IPS-NIHi7 (cell line): Measurements from ENCODE around the gene ANKRD9.
"Not testable (repeated sequence)": the region's sequence is repeated elsewhere in the genome, so short reads cannot be mapped to it uniquely, and the experiment has no call there.

Experiments
- DNase-seq: peaks from one replicate; pipeline ENCODE4 v3.0.0; 2012; ENCODE audit warnings: mixed read lengths; ENCODE audit errors: extremely low spot score

Gene ANKRD9

GRCh38 chr14:102509746-102510615 is at the start of gene ANKRD9:
Gene ANKRD9 (minus strand): TSS chr14:102509776. CDS start chr14:102507889, 1,887 bp downstream.
- DNase-seq: peak; percentile 98

- no peak for DNase-seq
Observed at GRCh38 chr14:102558556-102558955, 49.0 kb upstream of the ANKRD9 start.

DNA sequence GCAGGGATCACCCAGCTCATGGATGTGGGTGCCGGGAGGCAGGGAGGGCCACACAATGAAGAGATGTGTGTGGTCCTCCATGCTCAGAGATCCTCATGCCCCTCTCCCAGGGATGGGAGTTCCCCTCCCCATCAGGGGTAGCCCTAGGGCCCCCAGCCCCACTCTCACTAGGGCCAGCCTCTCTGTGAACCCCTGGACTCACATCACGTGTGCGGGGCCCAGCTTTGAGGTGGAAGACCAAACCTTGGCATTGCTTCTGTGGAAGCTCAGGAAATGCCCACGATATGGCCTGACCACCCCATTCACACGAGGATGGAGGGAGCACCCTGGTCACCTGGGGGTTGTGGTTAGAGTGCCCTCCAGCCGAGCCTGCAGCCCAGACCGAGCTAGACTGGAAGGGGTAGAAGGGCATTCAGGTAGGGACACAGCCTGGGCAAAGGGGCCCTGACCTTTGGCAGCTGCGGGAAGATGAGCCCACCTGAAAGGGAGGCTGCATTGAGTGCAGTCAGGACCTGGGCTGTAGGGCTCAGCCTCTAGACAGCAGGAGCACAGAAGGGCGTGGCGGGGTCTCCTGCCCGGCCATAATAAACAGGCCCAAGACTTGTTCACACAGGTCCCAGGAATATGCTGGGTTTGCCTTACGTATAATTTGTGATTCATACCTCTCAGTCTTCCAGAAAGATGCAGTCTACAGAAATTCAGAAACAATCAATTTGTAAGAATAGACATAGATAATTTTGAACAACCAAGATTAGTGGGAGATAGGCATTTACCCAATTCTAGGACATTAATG is 48.1 kb upstream of the ANKRD9 start:
- DNase-seq: no peak

DNA sequence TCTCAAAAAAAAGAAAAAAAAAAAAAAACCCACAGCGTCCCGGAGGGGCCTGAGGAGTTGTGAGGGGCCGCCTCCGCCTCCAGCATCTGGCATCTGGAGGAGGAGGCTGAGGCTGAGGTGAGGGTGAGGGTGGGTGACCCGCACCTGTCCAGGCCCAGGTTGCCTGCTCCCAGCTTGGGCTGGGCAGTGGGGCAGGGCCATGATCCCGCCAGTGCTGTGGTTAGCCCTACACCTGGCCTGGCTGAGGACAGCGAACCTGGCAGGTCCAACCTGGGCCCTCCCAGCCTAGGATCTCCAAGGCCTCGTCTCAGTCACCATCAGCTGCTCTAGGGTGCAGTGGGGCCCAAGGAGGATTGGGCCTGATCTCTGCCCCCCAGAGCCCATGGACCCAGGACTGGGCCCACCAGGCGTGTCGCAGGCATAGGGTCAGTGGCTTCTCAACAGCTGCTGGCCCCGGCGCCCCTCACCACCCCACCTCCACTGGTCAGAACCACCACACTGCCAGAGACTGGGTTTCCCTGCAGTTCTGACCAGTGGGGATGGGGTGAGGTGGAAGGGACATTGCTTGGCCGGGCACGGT is 46.6 kb upstream of the ANKRD9 start:
- no peak for DNase-seq

DNA sequence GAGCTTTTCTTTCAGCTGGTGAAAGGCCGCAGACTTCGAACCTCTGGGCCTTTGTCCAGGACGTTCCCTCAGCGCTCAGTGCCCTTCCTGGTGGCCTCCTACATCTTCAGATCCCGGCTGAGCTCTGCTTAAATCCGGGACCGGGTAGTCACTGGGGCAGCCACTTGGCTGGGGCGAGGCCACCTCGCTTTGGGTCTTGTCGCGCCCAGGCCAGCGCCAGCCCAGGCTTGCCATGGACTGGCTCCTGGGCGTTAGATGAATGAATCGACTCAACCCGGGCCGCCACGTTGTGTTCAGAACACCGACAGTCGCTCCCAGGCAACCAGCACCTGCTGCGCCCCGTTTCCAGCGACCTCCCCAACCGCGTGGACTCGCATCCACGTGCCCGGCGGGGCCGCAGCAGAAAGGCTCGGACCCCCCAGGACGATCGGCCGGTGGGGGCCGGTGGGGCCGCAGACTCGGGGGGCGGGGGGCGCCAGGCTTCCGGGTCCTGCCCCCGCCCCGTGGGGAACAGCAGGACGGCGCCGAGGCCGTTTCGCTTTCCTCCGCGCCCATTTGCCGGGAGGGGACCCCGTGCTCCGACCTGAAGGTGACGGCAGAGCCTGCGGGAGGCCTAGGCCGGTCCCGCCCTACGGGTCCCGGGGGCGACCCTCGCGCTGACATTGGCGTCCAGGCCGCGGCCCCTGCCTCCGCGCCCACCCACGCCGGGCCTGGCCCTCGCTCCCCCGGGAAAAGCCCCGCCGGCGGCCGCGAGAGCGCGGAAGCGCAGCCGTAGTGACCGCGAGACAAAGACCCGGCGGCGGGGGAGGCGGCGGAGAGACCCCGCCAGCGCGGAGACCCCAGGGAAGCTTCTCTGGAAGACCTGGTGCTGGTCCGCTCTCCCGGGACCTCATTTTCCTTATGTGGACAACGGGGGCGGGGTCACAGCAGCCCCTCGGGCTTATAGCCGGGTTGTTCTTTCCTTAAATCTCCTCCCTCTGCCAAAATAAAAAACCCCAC is 45.5 kb upstream of the ANKRD9 start:
- DNase-seq: peak; percentile 84

DNA sequence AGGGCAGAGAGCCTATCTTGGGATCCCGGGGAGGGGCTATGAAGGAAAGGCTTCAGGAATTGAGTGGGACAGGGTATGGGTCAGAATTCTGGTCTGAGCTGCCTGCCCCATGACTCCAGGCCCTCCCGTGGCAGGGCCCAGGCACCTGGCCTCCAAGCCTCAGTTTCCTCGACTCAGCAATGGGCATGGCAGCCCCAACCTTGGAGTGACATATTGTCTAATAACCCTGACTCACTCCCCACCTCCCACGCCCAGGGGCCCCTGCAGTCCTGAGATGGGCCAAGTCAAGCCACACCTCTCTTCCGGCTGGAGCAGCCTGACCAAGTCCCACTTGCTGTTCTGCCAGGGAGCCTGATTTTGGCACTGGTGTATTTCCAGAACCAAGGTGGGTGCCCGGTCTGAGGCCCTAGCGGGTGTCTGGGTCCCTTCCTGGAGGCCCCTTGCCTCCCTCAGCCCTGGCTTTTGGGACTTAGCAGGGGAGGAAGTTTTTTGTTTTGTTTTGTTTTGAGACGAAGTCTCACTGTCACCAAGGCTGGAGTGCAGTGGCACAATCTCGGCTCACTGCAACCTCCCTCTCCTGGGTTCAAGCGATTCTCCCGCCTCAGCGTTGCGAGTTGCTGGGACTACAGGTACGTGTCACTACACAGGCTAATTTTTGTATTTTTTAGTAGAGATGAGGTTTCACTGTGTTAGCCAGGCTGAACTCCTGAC is 42.6 kb upstream of the ANKRD9 start:
- no peak for DNase-seq

- DNase-seq: not testable (repeated sequence)
Observed at GRCh38 chr14:102550927-102551401, 41.4 kb upstream of the ANKRD9 start.

- DNase-seq: no peak
Observed at GRCh38 chr14:102548616-102549240, 39.2 kb upstream of the ANKRD9 start.

GRCh38 chr14:102545461-102546265 is 36.1 kb upstream of the ANKRD9 start:
- peak; percentile 54 for DNase-seq

GRCh38 chr14:102544747-102545460 is 35.3 kb upstream of the ANKRD9 start:
- DNase-seq: no peak

GRCh38 chr14:102544046-102544746 is 34.6 kb upstream of the ANKRD9 start:
- DNase-seq: no peak

GRCh38 chr14:102541771-102542170 is 32.2 kb upstream of the ANKRD9 start:
- no peak for DNase-seq

GRCh38 chr14:102541029-102541491 is 31.5 kb upstream of the ANKRD9 start:
- DNase-seq: not testable (repeated sequence)

DNA sequence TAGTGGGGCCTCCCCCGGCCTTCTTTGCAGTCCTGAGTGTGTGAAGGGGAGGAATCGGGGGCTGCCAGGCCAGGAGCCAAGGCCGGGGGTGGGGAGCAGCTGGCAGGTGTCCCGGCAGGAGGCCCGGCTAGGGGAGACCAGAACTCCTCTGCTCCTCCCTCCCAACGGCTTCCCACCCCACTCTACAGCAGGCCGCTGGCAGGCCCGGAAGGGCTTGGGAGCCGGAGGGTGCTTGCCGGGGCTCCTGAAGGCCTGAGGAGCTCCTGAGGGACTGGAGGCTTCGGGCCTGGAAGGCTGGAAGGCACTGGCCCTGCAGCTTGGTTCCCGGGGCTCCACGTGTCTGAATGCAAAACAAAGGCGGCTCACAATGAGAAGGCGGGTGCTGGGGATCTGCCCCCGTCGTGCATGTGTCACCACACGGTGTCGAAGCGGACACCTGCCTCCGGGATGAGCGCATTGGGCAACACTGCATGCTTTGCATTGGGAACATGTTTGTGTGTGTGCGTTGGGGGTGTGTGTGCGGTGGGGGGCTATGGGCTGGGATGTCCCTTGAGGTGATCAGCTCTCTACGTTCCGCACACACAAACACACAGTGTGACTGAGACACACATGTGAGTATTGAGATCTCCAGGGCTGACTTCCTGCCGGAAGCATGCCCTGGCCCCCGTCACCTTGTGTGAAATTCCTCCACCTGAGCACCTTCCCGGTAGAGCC is 30.9 kb upstream of the ANKRD9 start:
- DNase-seq: no peak

GRCh38 chr14:102539544-102540314 is 30.2 kb upstream of the ANKRD9 start:
- no peak for DNase-seq
